ENCODE results near the gene TNFRSF14. TPM values are rescaled to one million over a fixed set of nuclear protein-coding genes. Genes with fewer than 3 reads are reported as not detected.

The TNFRSF14 gene
- total and polyA plus RNA-seq, 2 of the 13 experiments (the other 11 are each of a cell fraction or from before 2014, with no cell fraction given) = 11.9 to 49.9 TPM

DNA sequence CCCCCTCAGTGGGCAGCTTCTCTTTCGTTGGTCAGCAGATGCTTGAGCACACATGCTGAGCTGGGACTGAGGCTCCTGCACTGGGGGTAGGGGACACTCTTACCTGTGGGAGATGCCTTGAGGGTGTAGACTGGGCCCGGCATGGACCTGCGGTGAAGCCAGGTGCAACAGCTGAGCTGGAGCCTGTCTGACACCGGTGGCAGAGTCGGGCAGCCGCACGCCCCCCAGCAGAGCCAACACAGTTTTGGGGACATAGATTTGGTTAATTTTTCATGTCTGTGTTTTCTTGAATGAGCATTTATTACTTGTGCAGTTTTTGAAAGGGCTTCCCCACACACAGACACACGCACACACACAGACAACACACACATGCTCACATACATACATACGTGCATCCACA, 20.2 kb upstream of the TNFRSF14 start:
- ATAC-seq = no peak
- no peak overlapping the region for H2AFZ ChIP-seq (ENCODE audit: low read length)
- H4K20me1 ChIP-seq (ENCODE audit: insufficient read depth, low read length) = no peaks in the 10 kb centered on the region
- POLR2A ChIA-PET = interaction anchor here (1.4 to 2.1 kb wide), 2 partner anchors 10 kb away, joined by 5 to 7 read pairs; partner anchors contain the start of gene PANK4
- no peak overlapping the region for H3K4me3 ChIP-seq (replicated peaks in 1 of 3; ENCODE audit: insufficient read depth in 1 of 3, low read depth in 2 of 3, low read length in 3 of 3)
- TF ChIP-seq MBNL3 (CRISPR knock-in tag; conservative IDR thresholded peaks at IDR 0.05) = no peak
- TF ChIP-seq, protein P1, sequence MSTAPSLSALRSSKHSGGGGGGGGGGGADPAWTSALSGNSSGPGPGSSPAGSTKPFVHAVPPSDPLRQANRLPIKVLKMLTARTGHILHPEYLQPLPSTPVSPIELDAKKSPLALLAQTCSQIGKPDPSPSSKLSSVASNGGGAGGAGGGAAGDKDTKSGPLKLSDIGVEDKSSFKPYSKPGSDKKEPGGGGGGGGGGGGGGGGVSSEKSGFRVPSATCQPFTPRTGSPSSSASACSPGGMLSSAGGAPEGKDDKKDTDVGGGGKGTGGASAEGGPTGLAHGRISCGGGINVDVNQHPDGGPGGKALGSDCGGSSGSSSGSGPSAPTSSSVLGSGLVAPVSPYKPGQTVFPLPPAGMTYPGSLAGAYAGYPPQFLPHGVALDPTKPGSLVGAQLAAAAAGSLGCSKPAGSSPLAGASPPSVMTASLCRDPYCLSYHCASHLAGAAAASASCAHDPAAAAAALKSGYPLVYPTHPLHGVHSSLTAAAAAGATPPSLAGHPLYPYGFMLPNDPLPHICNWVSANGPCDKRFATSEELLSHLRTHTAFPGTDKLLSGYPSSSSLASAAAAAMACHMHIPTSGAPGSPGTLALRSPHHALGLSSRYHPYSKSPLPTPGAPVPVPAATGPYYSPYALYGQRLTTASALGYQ (CRISPR knock-in tag; IDR thresholded peaks at IDR 0.05) = no peak
- no peak for TF ChIP-seq ZNF550 (CRISPR knock-in tag; IDR thresholded peaks at IDR 0.05; ENCODE audit: borderline replicate concordance)
- TF ChIP-seq CENPT (CRISPR knock-in tag; IDR thresholded peaks at IDR 0.05; ENCODE audit: low read depth) = no peak
- TF ChIP-seq ATAD3A (CRISPR knock-in tag; IDR thresholded peaks at IDR 0.05) = no peak
- no peak for TF ChIP-seq ARNT2 (CRISPR knock-in tag; IDR thresholded peaks at IDR 0.05; ENCODE audit: low read depth)
- TF ChIP-seq, protein P2, sequence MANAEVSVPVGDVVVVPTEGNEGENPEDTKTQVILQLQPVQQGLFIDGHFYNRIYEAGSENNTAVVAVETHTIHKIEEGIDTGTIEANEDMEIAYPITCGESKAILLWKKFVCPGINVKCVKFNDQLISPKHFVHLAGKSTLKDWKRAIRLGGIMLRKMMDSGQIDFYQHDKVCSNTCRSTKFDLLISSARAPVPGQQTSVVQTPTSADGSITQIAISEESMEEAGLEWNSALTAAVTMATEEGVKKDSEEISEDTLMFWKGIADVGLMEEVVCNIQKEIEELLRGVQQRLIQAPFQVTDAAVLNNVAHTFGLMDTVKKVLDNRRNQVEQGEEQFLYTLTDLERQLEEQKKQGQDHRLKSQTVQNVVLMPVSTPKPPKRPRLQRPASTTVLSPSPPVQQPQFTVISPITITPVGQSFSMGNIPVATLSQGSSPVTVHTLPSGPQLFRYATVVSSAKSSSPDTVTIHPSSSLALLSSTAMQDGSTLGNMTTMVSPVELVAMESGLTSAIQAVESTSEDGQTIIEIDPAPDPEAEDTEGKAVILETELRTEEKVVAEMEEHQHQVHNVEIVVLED (CRISPR knock-in tag; IDR thresholded peaks at IDR 0.05; ENCODE audit: borderline replicate concordance) = no peak
- no peak for TF ChIP-seq FIP1L1 (IDR thresholded peaks at IDR 0.05; ENCODE audit: borderline replicate concordance, insufficient read depth, low read depth, low read length)
- TF ChIP-seq NFATC3 (CRISPR knock-in tag; IDR thresholded peaks at IDR 0.05) = no peak
- TF ChIP-seq ZNF564 (CRISPR knock-in tag; IDR thresholded peaks at IDR 0.05) = no peak
- TF ChIP-seq PPARG (CRISPR knock-in tag; conservative IDR thresholded peaks at IDR 0.05) = no peak
- TF ChIP-seq IRX3 (CRISPR knock-in tag; IDR thresholded peaks at IDR 0.05; ENCODE audit: borderline replicate concordance, low read depth) = no peak
- no peak for TF ChIP-seq KAT7 (CRISPR knock-in tag; IDR thresholded peaks at IDR 0.05; ENCODE audit: borderline replicate concordance)
- TF ChIP-seq ELF3 (CRISPR knock-in tag; IDR thresholded peaks at IDR 0.05) = no peak
- DNase-seq (ENCODE audit: low spot score) = no peak
- intact Hi-C loops (cut with micrococcal nuclease; ENCODE audit: unreplicated experiment) = no loop called here
- H3K36me3 ChIP-seq (replicated peaks in 1 of 2; ENCODE audit: control insufficient read depth in 1 of 2, insufficient read depth in 2 of 2, low read length in 2 of 2) = no peaks in the 10 kb centered on the region
- no peaks in the 10 kb centered on the region for H3K79me2 ChIP-seq (ENCODE audit: insufficient read depth, low read length)
- 62% methylated on average over 8 of the region's 9 CpGs for WGBS (ENCODE audit: low lambda C conversion rate)
- H3K27ac ChIP-seq (ENCODE audit: extremely low read length, insufficient read depth, low read length) = no peak overlapping the region
- in situ Hi-C loops (cut with HindIII; ENCODE audit: extremely low pct_ligation_motif_present, low pct_unique_long_range_greater_than_20kb) = no loop called here
- CTCF ChIA-PET (ENCODE audit: low intra/inter-chr PET ratio, low total read pairs) = no interaction called here
- H3K4me2 ChIP-seq (ENCODE audit: low read depth, low read length) = no peak overlapping the region
- no TSS peak for BruUV-seq (replicated peaks)
- H3K9ac ChIP-seq (ENCODE audit: insufficient read depth, low read depth, low read length) = no peak overlapping the region
- H3K4me1 ChIP-seq (ENCODE audit: insufficient read depth, low read length) = peaks cover 5% of the 10 kb centered on the region; the same call in 1 of the 2 replicates
- H3K9me3 ChIP-seq (ENCODE audit: low read length) = no peaks in the 10 kb centered on the region
- no peak for FAIRE-seq
- peaks cover 13 to 59% of the 10 kb centered on the region in 2 experiments for H3K27me3 ChIP-seq (ENCODE audit: control insufficient read depth in 1 of 2, insufficient read depth in 2 of 2, low read length in 2 of 2)

Measured in HepG2 (cell line).